NOMO-1 treated with DMSO at 0.1 percent for 48 hours (cell line): Measurements from ENCODE around the gene BBS9.

Source experiments
- DNase-seq: peaks from one replicate; lab custom pipeline; 2025; ENCODE audit not compliant: unreplicated experiment; lab: John Stamatoyannopoulos, UW

BBS9 gene

GRCh38 chr7:33639552-33640197 lies 510.3 kb downstream of the BBS9 start:
- peak; percentile 83 for DNase-seq

- no peak for DNase-seq
Measured at GRCh38 chr7:33640741-33641140, 511.4 kb downstream of the BBS9 start.

GRCh38 chr7:33642312-33642711 lies 512.9 kb downstream of the BBS9 start:
- DNase-seq: no peak

- DNase-seq: no peak
Measured at GRCh38 chr7:33643530-33643929, 514.2 kb downstream of the BBS9 start.

GRCh38 chr7:33644489-33644888 lies 515.1 kb downstream of the BBS9 start:
- DNase-seq: no peak

GRCh38 chr7:33645104-33645503 lies 515.7 kb downstream of the BBS9 start:
- DNase-seq: no peak

GRCh38 chr7:33646166-33646565 lies 516.8 kb downstream of the BBS9 start:
- DNase-seq: no peak

- no peak for DNase-seq
Measured at GRCh38 chr7:33646891-33647391, 517.6 kb downstream of the BBS9 start.

- DNase-seq: peak; percentile 77
Measured at GRCh38 chr7:33649476-33650441, 520.4 kb downstream of the BBS9 start.

- peak; percentile 57 for DNase-seq
Measured at GRCh38 chr7:33650828-33651227, 521.5 kb downstream of the BBS9 start.

GRCh38 chr7:33651998-33652515 lies 522.7 kb downstream of the BBS9 start:
- no peak for DNase-seq

GRCh38 chr7:33654676-33655075 lies 525.3 kb downstream of the BBS9 start:
- no peak for DNase-seq
